Common myeloid progenitor, CD34-positive (primary cell): ENCODE results near the gene RASD2. TPM values are rescaled to one million over a fixed set of nuclear protein-coding genes. Genes with fewer than 3 reads are reported as not detected.
"Not testable (repeated sequence)": the region's sequence is repeated elsewhere in the genome, so short reads cannot be mapped to it uniquely, and the experiment has no call there.

Source experiments
- CTCF ChIA-PET: fragments of 350-600 bp; sonication (Branson Sonifier 250); formaldehyde crosslinking; loops from one replicate; lab custom pipeline; 2021; ENCODE audit warnings: antibody characterized with exemption; lab: Charles Lee
- POLR2A ChIA-PET: fragments of 350-600 bp; sonication (Branson Sonifier 250); formaldehyde crosslinking; loops from one replicate; lab custom pipeline; 2021; ENCODE audit warnings: antibody characterized with exemption; lab: Charles Lee
- DNase-seq, 3 donors: peaks; one replicate each; pipeline versions ENCODE4 v3.0.0 to v3.0.0-alpha.2; 2013
- H3K27ac ChIP-seq, 2 experiments: 1 replicate in 1 of 2; 2 replicates in 1 of 2; pipeline ENCODE4 v1.7.0; 2013; ENCODE audit warnings: inconsistent platforms in 2 of 2, low read length in 2 of 2, mild to moderate bottlenecking in 2 of 2, low read depth in 1 of 2, moderate library complexity in 1 of 2; ENCODE audit not compliant: severe bottlenecking in 2 of 2, insufficient read depth in 1 of 2, poor library complexity in 1 of 2
- H3K27me3 ChIP-seq, 5 experiments: replicated peaks in 2 of 5; 1 replicate in 3 of 5; 2 replicates in 2 of 5; pipeline versions ENCODE4 v1.6.1 to v1.7.0; 2013; ENCODE audit warnings: low read length in 4 of 5, mild to moderate bottlenecking in 2 of 5, moderate library complexity in 2 of 5, inconsistent platforms in 1 of 5; ENCODE audit not compliant: insufficient read depth in 5 of 5, control insufficient read depth in 4 of 5
- H3K36me3 ChIP-seq, 4 experiments: 1 replicate in 2 of 4; 2 replicates in 2 of 4; pipeline versions ENCODE4 v1.6.1 to v1.7.0; 2013; ENCODE audit warnings: low read length in 3 of 4, control low read depth in 1 of 4, mild to moderate bottlenecking in 1 of 4; ENCODE audit not compliant: control insufficient read depth in 4 of 4, insufficient read depth in 4 of 4
- H3K4me1 ChIP-seq, 4 experiments: 1 replicate in 3 of 4; 2 replicates in 1 of 4; pipeline versions ENCODE4 v1.6.1 to v1.7.1; 2013; ENCODE audit warnings: low read length in 3 of 4, mild to moderate bottlenecking in 3 of 4, control low read depth in 1 of 4, inconsistent platforms in 1 of 4, moderate library complexity in 1 of 4; ENCODE audit not compliant: control insufficient read depth in 4 of 4, insufficient read depth in 4 of 4; ENCODE audit errors: control extremely low read depth in 1 of 4
- H3K4me3 ChIP-seq, 7 experiments: 1 replicate in 4 of 7; 2 replicates in 3 of 7; pipeline versions ENCODE4 v1.5.1 to v1.7.0; 2013; ENCODE audit warnings: mild to moderate bottlenecking in 7 of 7, low read length in 6 of 7, moderate library complexity in 6 of 7, inconsistent platforms in 2 of 7, low read depth in 2 of 7, control low read depth in 1 of 7; ENCODE audit not compliant: insufficient read depth in 4 of 7, control insufficient read depth in 1 of 7; ENCODE audit errors: extremely low read depth in 1 of 7
- H3K9me3 ChIP-seq, 5 experiments: 1 replicate in 4 of 5; 2 replicates in 1 of 5; pipeline versions ENCODE4 v1.6.1 to v1.7.1; 2013; ENCODE audit warnings: low read length in 4 of 5, mild to moderate bottlenecking in 2 of 5, inconsistent platforms in 1 of 5, low read depth in 1 of 5, moderate library complexity in 1 of 5; ENCODE audit not compliant: control insufficient read depth in 4 of 5, insufficient read depth in 2 of 5; ENCODE audit errors: control extremely low read depth in 1 of 5
- WGBS: methylation state at CpG from one replicate; pipeline ENCODE4 v1.1.5; 2013; ENCODE audit not compliant: insufficient coverage; 5-methylcytosine and 5-hydroxymethylcytosine counted together
- polyA plus RNA-seq: library from polyadenylated mRNA; unstranded; fragments of 120-200 nt; gene quantifications from one replicate; pipeline ENCODE4 v1.2.1, GENCODE V29; 2013

RASD2 gene
- polyA plus RNA-seq: 0.01 TPM

DNA sequence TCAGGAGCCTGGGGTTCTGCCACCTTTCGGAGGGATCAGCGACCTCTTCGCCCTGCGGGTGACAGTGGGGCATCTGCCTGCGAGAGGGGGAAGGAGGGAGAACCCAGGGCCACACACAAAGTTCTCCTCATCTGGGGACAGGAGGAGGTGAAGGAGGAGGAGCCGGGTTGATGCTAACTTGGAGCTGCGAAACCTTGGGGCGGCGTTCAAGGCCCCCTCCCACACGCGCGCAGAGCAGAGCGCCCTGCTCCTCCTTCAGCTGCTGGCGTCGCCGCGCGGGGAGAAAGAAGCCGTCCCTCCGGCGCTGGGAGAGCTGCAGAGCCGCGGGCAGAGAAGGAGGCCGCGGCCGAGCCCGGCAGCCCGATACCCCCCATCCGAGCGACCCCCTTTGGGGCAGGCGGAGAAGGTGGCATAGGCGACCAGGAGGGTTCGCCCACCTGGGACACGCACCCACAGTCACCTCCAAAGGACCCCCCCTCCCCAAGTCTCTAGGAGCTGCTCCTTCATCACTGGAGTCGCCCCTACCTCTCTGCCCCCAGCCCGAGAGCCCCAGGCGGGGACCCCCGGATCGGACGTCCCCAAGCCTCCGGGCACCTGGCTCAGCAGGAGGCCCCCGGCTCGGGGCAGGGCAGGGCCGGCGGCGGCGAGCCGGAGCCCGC is at the start of gene RASD2:
RASD2 (plus strand) TSS at position 237 of the 659 bp plus-strand sequence. CDS start 5,979 bp downstream, outside the sequence.
- Histone ChIP-seq H3K9me3 (peaks cover 0 to 1% (median 0%) of the 10 kb centered on the region in 5 experiments), H3K4me1 (peaks cover 0 to 27% (median 26%) of the 10 kb centered on the region in 4 experiments), H3K27ac (no peak within 1 kb of the TSS), H3K36me3 (no peaks in the 10 kb centered on the region), H3K4me3 (peak within 1 kb of the TSS; percentile 13 to 72 (median 52)), H3K27me3 (peaks cover 0 to 58% (median 24%) of the 10 kb centered on the region in 5 experiments)
- DNase-seq: peak; percentile 30 to 66 (median 54)
- WGBS: 1% methylated on average over 41 of the region's 49 CpGs
- ChIA-PET POLR2A (interaction anchor here (0.8 kb wide), 1 partner anchor 62 kb away, joined by 3 read pairs; no protein-coding TSS in a partner anchor), CTCF (interaction anchor here (1.0 to 1.5 kb wide), 3 partner anchors 10 to 52 kb away, joined by 3 to 4 read pairs (median 3); no protein-coding TSS in a partner anchor)

GRCh38 chr22:35491061-35491907 is 49.3 kb upstream of the RASD2 start:
- H3K36me3 ChIP-seq, H3K4me1 ChIP-seq, H3K9me3 ChIP-seq, H3K27ac ChIP-seq, POLR2A ChIA-PET, DNase-seq, CTCF ChIA-PET, H3K27me3 ChIP-seq, H3K4me3 ChIP-seq: not testable (repeated sequence)
- 85% methylated on average over 4 of the region's 24 CpGs for WGBS

GRCh38 chr22:35491908-35492380 is 48.7 kb upstream of the RASD2 start:
- no peak for DNase-seq
- H3K9me3 ChIP-seq: no peaks in the 10 kb centered on the region
- H3K4me3 ChIP-seq: no peak overlapping the region
- POLR2A ChIA-PET: no interaction called here
- no peaks in the 10 kb centered on the region for H3K4me1 ChIP-seq
- no peaks in the 10 kb centered on the region for H3K36me3 ChIP-seq
- 89% methylated on average over 3 of the region's 3 CpGs for WGBS
- H3K27me3 ChIP-seq: peaks cover 0 to 2% (median 0%) of the 10 kb centered on the region in 5 experiments
- H3K27ac ChIP-seq: no peak overlapping the region
- CTCF ChIA-PET: no interaction called here

DNA sequence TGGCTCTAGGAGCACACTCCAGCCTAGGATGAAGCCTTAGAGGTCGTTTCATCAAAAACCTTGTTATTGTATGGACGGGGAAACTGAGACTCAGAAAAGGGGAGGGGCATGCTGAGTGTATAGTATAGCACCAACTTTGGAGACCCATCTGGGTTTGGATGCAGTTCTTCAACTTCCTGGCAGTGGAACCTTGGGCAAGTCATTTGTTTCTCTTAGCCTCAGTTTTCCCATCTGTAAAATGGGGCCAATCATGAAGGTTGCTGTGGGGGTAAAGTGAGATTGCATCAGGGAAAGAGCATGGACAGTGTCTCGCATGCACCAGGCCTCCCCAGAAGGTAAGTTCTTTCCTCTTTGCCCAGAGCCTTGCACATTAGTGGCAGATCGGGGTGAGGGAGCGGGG is 47.6 kb upstream of the RASD2 start:
- no peak for DNase-seq
- H3K36me3 ChIP-seq: no peaks in the 10 kb centered on the region
- POLR2A ChIA-PET: no interaction called here
- peaks cover 0 to 2% (median 0%) of the 10 kb centered on the region in 5 experiments for H3K27me3 ChIP-seq
- CTCF ChIA-PET: interaction anchor here (1.0 to 1.3 kb wide), 2 partner anchors 57 to 129 kb away, joined by 3 read pairs; no protein-coding TSS in a partner anchor
- no peaks in the 10 kb centered on the region for H3K9me3 ChIP-seq
- no peak overlapping the region for H3K4me3 ChIP-seq
- no peak overlapping the region for H3K27ac ChIP-seq
- no peaks in the 10 kb centered on the region for H3K4me1 ChIP-seq
- WGBS: 85% methylated on average over 2 of the region's 5 CpGs

GRCh38 chr22:35495711-35496110 is 44.9 kb upstream of the RASD2 start:
- H3K9me3 ChIP-seq, H3K4me3 ChIP-seq, POLR2A ChIA-PET, H3K27me3 ChIP-seq, DNase-seq, H3K4me1 ChIP-seq, CTCF ChIA-PET, H3K27ac ChIP-seq, H3K36me3 ChIP-seq: not testable (repeated sequence)
- WGBS: 96% methylated on average over 14 of the region's 14 CpGs

DNA sequence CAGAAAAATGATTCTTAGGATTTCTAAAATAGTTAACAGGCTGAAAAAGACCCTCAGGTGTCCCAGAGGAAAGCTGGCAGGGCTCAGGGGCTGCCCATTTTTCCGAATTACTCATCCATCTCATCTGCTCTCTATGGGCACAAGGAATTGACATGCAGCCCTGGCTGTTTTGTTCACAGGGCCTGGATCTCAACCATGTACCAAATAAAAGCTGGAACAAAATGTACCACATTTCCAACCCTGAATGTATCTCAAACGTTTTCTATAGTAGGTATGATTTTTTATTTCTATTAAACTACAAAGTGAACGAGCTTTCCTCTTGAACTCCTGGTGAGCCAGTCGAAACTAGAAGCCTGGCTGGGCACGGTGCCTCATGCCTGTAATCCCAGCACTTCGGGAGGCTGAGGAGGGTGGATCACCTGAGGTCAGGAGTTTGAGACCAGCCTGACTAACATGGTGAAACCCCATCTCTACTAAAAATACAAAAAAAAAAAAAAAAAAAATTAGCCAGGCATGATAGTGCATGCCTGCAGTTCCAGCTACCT is 43.8 kb upstream of the RASD2 start:
- CTCF ChIA-PET: interaction anchor here (0.7 kb wide), 1 partner anchor 72 kb away, joined by 3 read pairs; no protein-coding TSS in a partner anchor
- POLR2A ChIA-PET: interaction anchor here (0.6 to 0.7 kb wide), 2 partner anchors 1008 to 1808 kb away, joined by 4 to 6 read pairs; no protein-coding TSS in a partner anchor
- H3K4me3 ChIP-seq: no peak overlapping the region
- no CpG with 5 or more reads among the region's 6 CpGs for WGBS
- DNase-seq: no peak
- no peaks in the 10 kb centered on the region for H3K9me3 ChIP-seq
- no peaks in the 10 kb centered on the region for H3K36me3 ChIP-seq
- no peaks in the 10 kb centered on the region for H3K27me3 ChIP-seq
- no peaks in the 10 kb centered on the region for H3K4me1 ChIP-seq
- H3K27ac ChIP-seq: no peak overlapping the region
